Tibial nerve (tissue), 4 donors: ENCODE measurements around the gene CALHM2.

Source experiments
- EP300 ChIP-seq, 2 donors: sonication (generic); formaldehyde crosslinking; IDR thresholded peaks; one replicate each; pipeline ENCODE4 v1.6.1; 2017; ENCODE audit warnings: antibody characterized with exemption in 2 of 2, mild to moderate bottlenecking in 1 of 2
- POLR2A ChIP-seq, 2 donors: fragments of 450-650 bp; IDR thresholded peaks; one replicate each; pipeline ENCODE4 v1.6.1; 2017; ENCODE audit warnings: antibody characterized with exemption in 2 of 2, mild to moderate bottlenecking in 2 of 2, moderate library complexity in 2 of 2
- TF ChIP-seq, protein P1 (sequence below), 5 experiments: fragments of 200-600 bp in 3 of 5; fragments of 450-650 bp in 2 of 5; sonication (generic) in 3 of 5; IDR thresholded peaks; one replicate each; pipeline ENCODE4 v1.5.1; 2016 to 2019; ENCODE audit warnings: antibody characterized with exemption in 5 of 5, mild to moderate bottlenecking in 3 of 5, moderate library complexity in 2 of 5

- TF ChIP-seq, protein P1, sequence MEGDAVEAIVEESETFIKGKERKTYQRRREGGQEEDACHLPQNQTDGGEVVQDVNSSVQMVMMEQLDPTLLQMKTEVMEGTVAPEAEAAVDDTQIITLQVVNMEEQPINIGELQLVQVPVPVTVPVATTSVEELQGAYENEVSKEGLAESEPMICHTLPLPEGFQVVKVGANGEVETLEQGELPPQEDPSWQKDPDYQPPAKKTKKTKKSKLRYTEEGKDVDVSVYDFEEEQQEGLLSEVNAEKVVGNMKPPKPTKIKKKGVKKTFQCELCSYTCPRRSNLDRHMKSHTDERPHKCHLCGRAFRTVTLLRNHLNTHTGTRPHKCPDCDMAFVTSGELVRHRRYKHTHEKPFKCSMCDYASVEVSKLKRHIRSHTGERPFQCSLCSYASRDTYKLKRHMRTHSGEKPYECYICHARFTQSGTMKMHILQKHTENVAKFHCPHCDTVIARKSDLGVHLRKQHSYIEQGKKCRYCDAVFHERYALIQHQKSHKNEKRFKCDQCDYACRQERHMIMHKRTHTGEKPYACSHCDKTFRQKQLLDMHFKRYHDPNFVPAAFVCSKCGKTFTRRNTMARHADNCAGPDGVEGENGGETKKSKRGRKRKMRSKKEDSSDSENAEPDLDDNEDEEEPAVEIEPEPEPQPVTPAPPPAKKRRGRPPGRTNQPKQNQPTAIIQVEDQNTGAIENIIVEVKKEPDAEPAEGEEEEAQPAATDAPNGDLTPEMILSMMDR (IDR thresholded peaks at IDR 0.05) = no peak
- TF ChIP-seq POLR2A (IDR thresholded peaks at IDR 0.05) (no peak), EP300 (IDR thresholded peaks at IDR 0.05) (no peak)
Measured at GRCh38 chr10:103459615-103460014, 7.4 kb upstream of the CALHM2 start.
